ENCODE measurements around the gene GGA2. TPM values are rescaled to one million over a fixed set of nuclear protein-coding genes. Genes with fewer than 3 reads are reported as not detected.

Gene GGA2
- total RNA-seq, 4 donors from 2014 or later = 13.8 to 254 (median 54.7) TPM

DNA sequence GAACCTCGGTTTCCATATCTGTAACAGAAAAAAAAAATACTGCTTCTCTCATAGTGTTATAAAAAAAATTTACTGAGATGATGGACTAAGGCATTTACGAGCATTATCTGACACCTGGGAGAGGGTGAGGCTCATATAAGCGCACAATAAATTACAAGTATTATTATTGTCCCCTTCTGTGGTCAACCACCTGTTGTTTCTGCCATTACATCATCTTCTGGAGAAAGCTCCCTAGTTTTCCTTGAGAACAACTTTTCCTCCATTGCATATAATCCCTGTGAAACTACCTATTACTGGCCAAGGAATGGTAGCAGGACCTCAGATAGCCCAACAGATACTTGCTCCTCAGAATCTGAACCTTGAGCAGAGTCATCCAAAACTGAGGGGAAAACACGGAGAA lies 11.7 kb upstream of the GGA2 start:
- H3K4me3 ChIP-seq = no peak overlapping the region
- no peaks in the 10 kb centered on the region for H3K9me3 ChIP-seq
- H3K27me3 ChIP-seq = no peaks in the 10 kb centered on the region
- TF ChIP-seq, protein P1, sequence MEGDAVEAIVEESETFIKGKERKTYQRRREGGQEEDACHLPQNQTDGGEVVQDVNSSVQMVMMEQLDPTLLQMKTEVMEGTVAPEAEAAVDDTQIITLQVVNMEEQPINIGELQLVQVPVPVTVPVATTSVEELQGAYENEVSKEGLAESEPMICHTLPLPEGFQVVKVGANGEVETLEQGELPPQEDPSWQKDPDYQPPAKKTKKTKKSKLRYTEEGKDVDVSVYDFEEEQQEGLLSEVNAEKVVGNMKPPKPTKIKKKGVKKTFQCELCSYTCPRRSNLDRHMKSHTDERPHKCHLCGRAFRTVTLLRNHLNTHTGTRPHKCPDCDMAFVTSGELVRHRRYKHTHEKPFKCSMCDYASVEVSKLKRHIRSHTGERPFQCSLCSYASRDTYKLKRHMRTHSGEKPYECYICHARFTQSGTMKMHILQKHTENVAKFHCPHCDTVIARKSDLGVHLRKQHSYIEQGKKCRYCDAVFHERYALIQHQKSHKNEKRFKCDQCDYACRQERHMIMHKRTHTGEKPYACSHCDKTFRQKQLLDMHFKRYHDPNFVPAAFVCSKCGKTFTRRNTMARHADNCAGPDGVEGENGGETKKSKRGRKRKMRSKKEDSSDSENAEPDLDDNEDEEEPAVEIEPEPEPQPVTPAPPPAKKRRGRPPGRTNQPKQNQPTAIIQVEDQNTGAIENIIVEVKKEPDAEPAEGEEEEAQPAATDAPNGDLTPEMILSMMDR (IDR thresholded peaks at IDR 0.05) = no peak
- TF ChIP-seq POLR2A (IDR thresholded peaks at IDR 0.05) = no peak
- H3K27ac ChIP-seq = no peak overlapping the region
- DNase-seq = no peak
- no peaks in the 10 kb centered on the region for H3K4me1 ChIP-seq
- H3K36me3 ChIP-seq = peaks cover 0 to 39% (median 0%) of the 10 kb centered on the region in 3 donors

DNA sequence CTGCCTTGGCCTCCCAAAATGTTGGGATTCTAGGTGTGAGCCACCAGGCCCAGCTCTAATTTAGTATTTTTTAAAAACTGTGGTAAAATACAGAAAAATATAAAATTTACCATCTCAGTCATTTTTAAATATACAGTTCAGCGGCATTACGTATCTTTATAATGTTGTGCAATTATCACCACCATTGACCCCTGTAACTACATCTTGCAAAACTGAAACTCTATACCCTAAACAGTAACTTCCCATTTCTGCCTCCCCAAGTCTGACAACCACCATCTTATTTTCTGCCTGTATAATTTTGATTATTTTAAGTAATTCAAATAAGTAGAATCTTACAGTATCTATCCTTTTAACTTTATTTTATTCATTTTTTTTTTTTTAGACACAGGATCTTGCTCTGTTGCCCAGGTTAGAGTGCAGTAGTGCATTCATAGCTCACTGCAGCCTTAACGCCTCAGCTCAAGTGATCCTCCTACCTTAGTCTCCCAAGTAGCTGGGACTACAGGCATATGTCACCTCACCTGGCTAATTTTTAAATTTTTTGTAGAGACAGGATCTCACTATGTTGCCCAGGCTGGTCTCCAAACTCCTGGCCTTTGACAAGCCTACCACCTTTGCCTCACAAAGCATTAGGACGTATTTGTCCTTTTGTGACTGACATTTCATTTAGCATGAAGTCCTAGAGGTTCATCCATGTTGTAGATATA lies 10.9 kb upstream of the GGA2 start:
- peaks cover 0 to 32% (median 0%) of the 10 kb centered on the region in 3 donors for H3K36me3 ChIP-seq
- H3K4me3 ChIP-seq = no peak overlapping the region
- peak overlapping the region in 1 of 4 donors; percentile 55 for H3K27ac ChIP-seq
- no peaks in the 10 kb centered on the region for H3K27me3 ChIP-seq
- H3K4me1 ChIP-seq = no peaks in the 10 kb centered on the region
- H3K9me3 ChIP-seq = no peaks in the 10 kb centered on the region
- no peak for TF ChIP-seq POLR2A (IDR thresholded peaks at IDR 0.05)
- TF ChIP-seq, protein P1 (IDR thresholded peaks at IDR 0.05) = no peak
- no peak for DNase-seq

DNA sequence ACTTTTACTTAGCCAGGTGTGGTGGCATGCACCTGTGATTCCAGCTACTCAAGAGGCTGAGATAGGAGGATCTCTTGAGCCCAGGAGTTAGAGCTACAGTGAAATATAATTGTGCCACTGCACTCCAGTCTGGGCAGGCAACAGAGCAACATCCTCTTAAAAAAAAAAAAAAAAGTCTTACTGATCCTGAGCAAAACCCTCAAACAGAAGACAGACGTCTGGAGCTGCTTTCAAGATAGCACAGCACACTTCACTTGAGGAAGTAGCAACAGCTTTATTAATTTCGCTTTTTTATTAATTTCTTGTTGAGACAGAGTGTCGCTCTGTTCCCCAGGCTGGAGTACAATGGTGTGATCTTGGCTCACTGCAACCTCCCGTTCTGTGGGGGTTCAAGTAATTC lies 10.2 kb upstream of the GGA2 start:
- no peak for TF ChIP-seq POLR2A (IDR thresholded peaks at IDR 0.05)
- TF ChIP-seq, protein P1 (IDR thresholded peaks at IDR 0.05) = no peak
- Histone ChIP-seq H3K9me3 (no peaks in the 10 kb centered on the region), H3K36me3 (peaks cover 0 to 32% (median 0%) of the 10 kb centered on the region in 3 donors), H3K27ac (peak overlapping the region in 1 of 4 donors; percentile 55), H3K4me1 (no peaks in the 10 kb centered on the region), H3K4me3 (no peak overlapping the region), H3K27me3 (no peaks in the 10 kb centered on the region)
- no peak for DNase-seq

GRCh38 chr16:23519282-23519681 lies 9.0 kb upstream of the GGA2 start:
- Histone ChIP-seq H3K27ac (peak overlapping the region in 1 of 4 donors; percentile 61), H3K4me1 (no peaks in the 10 kb centered on the region), H3K4me3 (no peak overlapping the region), H3K27me3 (no peaks in the 10 kb centered on the region), H3K36me3 (peaks cover 0 to 24% (median 0%) of the 10 kb centered on the region in 3 donors), H3K9me3 (no peaks in the 10 kb centered on the region)
- TF ChIP-seq POLR2A (IDR thresholded peaks at IDR 0.05) = no peak
- no peak for DNase-seq

DNA sequence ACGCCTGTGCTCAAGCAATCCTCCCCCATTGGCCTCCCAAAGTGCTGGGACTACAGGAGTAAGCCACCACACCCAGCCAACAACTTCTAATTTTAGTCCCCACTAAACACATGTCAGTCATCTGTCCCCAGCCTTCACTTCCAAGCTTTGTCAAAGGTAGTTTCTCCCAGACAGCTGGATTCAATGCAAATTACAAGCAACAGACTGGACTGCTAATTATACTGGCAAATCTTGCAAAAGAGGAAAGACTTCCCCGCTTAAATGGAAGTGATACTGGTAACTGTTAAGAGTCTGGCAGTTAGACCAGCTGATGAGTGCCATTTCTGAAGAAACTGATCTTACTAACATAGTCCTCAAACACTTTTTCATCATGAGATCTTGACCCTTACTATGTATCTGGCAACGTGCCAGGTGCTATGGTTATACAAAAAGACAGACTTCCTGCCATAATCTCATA lies 8.2 kb upstream of the GGA2 start:
- H3K27me3 ChIP-seq = no peaks in the 10 kb centered on the region
- H3K4me3 ChIP-seq = no peak overlapping the region
- no peaks in the 10 kb centered on the region for H3K4me1 ChIP-seq
- DNase-seq = peak in 1 of 3 donors; percentile 32
- H3K27ac ChIP-seq = peak overlapping the region in 1 of 4 donors; percentile 61
- H3K9me3 ChIP-seq = no peaks in the 10 kb centered on the region
- H3K36me3 ChIP-seq = peaks cover 0 to 15% (median 0%) of the 10 kb centered on the region in 3 donors
- TF ChIP-seq, protein P1 (IDR thresholded peaks at IDR 0.05) = no peak
- TF ChIP-seq POLR2A (IDR thresholded peaks at IDR 0.05) = no peak

DNA sequence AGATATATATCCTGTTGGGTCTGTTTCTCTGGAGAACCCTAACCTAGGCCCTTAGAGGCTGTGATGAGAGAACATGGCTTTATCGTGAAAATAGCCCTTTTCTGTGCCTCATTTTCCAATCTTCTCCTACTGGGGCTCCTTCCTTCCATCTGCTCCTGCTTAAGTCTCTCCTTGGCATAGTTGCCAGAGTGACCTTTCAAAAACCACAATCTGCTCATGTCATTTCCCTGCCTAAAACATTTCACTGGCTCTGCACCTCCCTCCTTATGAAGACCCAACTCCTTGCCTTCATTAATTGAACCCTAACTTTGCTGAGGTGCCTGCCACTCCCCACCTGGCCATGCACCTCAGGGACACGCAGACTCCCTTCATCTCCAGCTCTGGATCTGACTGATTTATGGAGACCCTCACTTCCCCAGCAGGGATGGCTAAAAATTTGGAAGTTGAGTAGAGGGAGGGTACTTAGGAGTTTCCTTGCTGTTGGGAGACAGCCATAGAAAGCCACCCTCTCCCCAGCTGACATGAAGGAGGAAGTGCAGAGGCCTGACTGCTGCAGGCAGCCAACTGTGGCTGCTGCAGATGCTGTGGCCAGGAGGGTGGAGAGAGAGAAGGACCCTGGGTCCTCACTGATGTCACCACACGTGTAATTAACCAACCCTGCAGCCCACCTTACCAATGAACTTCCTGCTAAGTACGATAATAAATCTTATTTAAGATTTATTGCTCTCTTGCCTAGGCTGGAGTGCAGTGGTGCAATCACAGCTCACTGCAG lies 6.3 kb upstream of the GGA2 start:
- H3K27ac ChIP-seq = peak overlapping the region in 1 of 4 donors; percentile 66
- TF ChIP-seq, protein P1 (IDR thresholded peaks at IDR 0.05) = no peak
- TF ChIP-seq POLR2A (IDR thresholded peaks at IDR 0.05) = no peak

More for the DNA sequence above, 6.3 kb upstream of the GGA2 start:
- Histone ChIP-seq H3K4me3 (no peak overlapping the region), H3K27me3 (no peaks in the 10 kb centered on the region), H3K9me3 (no peaks in the 10 kb centered on the region), H3K4me1 (no peaks in the 10 kb centered on the region), H3K36me3 (no peaks in the 10 kb centered on the region)
- peak in 2 of 3 donors; percentile 76 to 79 for DNase-seq
